Right kidney (tissue), 1 donor: ENCODE results near the gene SUPT4H1.
"Not testable (repeated sequence)": the region's sequence is repeated elsewhere in the genome, so short reads cannot be mapped to it uniquely, and the experiment has no call there.

Experiments used
- DNase-seq: peaks from one replicate; pipeline ENCODE4 v3.0.0-alpha.2; 2016

SUPT4H1 gene

DNA sequence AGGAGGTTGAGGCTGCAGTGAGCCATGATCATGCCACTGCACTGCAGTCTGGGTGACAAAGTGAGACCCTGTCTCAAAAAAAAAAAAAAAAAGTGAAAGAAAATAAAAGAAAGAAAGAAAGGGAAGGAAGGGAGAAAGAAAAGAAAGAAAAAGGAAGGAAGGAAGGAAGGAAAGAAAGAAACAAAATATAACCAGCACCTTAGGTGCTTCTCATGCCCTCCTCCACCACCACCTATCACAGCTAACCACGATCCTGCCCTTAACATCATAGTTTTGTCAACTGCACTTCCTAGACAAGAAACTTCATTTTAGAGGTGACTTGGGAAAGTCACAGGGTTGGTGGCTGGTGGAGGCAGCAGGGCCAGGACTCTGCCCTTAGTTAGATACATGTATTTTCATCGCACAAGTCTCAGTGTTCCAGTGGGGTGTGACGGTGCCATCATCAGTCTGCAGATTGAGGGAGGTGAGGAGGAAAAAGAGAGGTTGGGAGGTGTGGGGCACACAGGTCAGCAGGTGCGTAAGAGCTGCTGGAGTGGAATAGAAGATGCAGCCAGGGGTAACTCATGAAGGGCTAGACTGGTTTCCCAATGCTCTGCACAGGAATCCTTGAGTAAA is 10.0 kb downstream of the SUPT4H1 start:
- no peak for DNase-seq

DNA sequence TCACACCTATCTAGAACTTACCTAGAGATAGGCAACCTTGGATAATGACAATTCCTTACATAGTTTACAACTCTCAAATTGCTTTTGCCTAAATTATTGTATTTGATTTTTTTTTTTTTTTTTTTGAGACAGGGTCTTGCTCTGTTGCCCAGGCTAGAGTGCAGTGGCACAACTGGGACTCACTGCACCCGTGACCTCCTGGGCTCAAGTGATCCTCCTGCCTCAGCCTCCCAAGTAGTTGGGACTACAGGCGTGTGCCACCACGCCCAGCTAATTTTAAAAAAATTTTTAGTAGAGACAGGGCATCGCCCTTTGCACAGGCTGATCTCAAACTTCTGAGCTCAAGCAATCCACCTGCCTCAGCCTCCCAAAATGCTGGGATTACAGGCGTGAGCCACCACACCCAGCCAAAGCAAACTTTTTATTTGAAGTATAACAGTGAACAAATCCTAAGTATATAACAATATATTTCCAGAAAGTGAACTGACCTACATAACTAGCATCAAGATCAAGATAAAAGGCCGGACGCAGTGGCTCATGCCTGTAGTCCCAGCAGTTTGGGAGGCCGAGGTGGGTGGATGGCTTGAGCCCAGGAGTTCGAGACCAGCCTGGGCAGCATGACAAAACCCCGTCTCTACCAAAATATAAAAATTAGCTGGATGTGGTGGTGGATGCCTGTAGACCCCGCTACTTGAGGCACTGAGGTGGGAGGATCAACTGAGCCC is 10.7 kb downstream of the SUPT4H1 start:
- not testable (repeated sequence) for DNase-seq

DNA sequence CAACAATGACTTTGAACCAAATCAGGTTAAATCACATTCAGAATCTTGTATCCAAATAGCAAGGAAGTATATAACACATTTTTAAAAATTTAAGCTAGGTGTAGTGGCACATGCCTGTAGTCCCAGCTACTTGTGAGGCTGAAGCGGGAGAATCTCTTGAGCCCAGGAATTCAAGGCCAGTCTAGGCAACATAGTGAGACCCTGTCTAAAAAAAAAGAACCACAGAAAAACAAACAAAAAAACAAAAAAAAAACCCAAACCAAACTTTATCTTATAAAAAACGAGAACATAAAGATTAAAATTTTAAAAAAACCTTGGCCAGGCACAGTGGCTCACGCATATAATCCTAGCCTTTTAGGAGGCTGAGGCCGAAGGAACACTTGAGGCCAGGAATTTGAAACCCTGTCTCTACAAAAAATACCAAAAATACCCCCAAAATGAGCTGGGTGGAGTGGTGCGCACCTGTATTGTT is 11.6 kb downstream of the SUPT4H1 start:
- DNase-seq: no peak

DNA sequence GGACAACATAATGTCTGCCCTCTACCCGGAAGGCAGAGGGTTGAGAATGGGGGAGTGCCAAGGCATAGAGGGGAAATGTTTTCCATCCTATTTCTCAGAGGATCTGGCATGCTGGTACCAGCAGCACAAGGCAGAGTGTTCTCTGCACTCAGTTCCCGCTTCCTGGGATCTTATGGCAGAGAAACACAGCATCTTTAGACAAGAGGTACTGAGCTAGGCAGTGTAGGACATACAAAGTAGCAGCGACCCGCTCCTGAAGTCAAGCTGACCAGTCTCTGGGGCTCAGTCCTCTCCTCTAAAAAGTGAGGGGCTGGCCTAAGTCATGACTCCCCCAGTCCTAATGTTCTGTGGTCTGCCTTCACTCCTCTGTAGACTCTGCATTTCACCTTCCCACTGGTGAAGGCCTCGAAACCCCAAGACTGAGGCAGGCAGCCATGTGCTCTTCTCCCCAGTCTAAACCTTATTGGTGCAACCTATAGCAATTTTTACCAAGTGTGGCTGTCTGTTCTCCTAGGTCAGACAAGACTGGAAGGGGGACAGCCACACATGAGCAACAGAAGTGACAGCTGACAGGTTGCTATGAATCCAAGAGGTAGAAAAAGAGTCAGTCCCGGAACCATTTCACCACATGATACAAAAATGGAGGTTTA is 12.1 kb downstream of the SUPT4H1 start:
- no peak for DNase-seq

DNA sequence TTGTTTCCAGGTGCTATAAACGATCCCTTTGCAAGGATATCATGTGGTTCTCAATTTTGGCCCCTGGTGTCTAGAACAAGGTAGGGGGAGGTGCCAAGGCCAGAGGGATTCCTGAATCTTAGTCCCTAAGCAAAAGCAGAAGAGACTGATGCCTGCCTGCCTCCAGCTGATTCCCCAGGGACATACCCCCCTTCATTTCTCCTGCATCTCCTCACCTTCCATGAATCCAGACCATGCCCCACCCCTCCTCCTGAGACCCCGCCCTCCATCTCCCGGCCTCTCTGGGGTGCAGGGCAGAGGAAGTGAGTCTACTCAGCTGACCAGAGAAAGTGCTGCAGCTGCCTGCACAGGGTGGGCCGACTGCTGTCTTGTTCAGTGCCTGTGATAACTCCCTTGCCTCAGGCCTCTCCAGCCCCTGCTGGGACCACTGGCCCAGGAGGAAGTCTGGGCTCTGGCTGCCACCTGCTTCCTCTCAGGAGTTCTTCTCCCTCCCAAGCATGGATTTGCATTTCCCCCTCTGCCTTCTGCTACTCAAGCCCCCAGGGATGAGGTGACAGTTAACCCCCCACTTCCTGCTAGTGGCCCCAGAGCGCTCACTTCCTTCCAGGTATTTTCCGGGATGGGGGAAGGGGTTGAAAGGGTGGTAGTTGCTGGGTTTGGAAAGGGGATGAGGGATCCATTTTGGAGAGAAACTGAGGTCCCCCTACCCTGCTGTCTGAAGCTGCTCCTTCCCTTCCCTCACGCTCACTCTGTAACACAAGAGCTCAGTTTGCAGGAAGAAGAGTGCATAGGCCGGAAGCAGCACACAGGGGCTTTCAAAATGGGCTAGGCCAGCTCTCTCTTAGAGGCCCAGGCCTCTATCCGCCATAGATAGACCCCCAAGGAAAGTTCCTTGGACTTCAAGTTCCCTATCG is 12.9 kb downstream of the SUPT4H1 start:
- no peak for DNase-seq

DNA sequence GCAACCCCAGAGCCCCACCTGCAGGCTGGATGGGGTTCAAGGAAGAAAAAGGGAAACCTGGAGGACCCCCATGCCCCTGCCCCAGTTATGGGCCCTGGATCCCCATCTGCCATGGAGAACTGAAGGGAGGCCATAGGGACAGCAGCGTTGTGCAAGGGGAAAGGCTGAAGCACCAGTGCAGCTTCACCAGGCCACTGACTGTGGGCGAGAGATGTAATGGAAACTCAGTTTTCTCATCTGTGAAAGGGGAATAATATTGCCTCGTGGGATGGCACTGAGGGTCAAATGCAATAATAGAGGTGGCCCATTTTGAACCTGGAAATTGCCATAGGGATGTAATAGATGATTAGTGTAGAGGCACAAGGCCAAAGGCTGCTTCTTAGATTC is 13.6 kb downstream of the SUPT4H1 start:
- no peak for DNase-seq

DNA sequence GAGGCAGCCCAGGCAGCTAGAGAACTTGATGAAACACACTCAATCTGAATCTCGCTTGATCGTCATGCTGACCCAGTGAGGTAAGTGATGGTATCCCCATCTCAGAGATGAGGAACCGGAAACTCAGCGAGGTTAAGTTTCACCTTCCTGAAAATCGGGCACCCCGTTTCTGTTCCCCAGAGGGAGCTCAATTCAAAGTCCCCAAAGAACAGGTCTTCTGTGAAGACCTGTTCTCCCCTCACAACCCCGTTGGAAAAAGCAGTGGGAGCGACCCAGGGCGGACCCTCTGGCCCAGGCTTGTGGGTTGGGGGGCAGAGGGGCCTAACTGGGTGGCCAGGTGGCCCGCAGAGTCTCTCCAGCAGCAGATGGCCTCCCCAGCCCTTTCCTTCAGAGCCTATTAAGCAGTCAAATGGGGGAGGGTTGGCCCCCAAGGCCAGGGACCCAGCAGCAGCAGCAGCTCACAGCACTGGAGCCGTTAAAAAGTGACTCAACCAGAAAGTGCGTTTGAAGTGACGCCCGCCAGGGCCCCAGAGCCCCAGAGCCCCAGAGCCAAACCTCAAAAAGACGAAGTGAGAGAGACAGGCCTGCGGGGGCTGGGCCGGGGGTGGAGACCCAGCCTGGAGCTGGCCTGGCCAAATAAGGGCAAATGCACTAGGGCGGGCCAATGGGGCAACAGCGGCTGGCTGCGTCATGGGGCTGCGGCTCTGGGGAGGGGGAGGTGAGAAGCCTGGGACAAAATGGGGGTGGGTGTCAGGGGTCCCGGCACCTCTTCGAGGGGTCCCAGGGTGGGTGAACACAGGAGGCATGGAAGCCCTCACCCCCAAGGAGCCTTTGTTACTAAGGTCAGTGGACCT is 14.2 kb downstream of the SUPT4H1 start:
- no peak for DNase-seq

DNA sequence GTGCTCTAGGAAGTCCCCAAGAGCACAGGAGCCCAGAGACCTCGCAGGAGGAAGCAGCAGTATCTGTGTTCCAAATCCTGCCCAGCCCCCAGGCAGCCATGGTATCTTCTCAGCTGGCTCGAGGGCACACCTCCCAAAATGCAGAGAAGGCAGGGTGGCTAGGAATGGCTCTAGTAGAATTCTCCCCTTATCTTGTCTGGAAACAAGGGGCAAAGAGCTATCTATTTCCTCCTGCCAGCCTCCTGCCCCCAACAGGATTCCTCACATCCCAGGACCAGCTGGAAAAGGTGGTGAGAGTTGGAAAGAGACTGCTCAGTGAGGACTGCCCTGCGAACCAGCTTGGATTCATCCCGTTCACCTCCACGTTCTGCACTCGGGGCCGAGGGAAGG is 14.8 kb downstream of the SUPT4H1 start:
- no peak for DNase-seq

DNA sequence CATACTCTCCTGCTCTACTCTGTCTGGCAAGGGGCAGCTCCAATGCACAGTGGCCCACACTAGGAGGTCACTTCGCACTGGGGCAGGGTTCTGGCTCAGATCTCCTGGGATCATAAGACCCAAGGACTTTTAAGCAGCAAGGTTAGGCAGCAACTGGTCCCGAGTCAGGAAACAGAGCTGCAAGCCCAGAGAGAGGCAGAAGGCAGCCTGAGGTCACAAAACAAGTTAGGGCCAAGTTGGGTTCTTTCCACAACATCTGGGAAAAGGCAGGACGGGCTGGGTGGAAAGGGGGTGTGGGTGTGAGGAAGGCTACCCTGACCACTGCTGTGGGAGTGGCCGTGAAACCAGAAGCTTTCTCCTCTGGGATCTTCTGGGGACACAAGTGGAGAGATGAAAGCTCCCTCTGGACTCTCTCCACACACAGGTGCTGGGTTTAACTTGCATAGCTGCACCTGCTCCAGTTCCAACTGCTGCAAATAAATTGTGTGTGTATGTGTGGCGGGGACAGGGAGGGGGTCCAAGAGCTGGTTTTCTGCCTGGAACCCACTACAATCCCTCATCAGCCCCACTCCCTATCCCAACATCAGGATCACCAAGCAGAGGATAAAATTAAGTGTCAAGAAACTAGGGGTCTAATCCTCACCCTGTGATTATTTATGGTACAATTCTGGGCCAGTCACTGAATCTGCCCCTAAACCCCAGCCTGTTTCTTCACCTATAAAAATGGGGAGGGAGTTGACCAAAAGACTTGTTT is 15.4 kb downstream of the SUPT4H1 start:
- DNase-seq: no peak

DNA sequence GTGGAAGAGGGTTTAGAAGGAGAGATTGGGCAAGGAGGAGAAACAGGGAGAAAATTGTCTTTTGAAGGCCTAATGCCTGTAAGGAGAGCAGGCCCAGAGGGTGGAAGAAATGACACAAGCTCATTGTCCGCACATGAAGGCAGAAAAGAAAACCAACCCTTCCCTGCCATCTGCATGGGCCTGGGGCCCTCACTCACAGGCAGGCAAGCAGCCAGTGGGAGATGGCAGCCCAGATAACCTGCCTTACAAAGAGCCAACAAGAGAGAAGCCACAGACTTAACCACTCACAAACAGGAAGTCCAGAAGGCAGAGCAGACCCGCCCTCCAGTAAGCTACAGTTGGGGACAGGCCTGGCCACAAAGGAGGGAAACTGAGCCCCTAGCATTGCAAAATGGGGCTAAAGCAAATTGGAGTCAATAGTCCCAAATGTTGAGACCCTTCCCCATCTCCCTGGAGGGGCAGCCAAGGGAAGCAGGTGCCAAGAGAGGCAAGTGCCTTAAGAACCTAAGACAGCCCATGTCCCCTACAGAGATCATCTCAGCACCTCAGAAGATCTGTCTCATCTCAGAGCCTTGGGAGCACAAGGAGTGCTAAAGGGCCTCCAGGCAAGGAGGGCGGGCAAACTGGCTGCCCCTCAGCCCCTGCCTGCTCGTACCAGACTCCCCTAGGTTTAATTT is 16.1 kb downstream of the SUPT4H1 start:
- no peak for DNase-seq

DNA sequence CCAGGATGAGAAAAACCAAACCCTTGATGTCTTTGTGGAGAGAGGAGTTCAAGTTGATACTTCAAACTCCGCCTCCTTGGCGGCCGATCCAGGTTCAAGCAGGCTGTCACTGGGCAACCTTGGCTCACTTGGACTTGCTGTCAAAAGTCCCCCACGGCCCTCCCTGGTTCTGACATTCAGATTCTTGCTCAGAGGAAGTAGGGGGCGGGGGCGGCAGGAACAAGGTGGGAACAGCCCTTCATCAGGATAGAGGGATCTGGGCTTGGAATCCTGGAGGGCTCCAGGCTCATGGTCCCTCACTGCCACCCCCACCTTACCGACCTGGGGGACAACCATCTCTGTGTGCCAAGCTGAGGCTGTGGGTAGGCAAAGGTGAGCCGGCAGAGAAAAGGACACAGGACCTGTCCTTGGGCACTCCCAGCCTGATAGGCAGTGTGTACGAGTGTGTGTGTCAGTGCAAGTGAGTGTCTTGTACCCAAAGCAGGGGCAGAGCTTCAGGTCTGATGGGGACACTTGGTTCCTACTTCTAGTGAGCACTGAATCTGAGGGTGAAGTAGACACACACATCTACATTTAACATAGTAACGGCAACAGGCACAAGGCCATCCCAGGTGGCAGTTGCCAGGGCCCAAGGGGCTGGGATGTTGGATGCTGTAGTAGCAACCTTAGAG is 16.8 kb downstream of the SUPT4H1 start:
- no peak for DNase-seq

DNA sequence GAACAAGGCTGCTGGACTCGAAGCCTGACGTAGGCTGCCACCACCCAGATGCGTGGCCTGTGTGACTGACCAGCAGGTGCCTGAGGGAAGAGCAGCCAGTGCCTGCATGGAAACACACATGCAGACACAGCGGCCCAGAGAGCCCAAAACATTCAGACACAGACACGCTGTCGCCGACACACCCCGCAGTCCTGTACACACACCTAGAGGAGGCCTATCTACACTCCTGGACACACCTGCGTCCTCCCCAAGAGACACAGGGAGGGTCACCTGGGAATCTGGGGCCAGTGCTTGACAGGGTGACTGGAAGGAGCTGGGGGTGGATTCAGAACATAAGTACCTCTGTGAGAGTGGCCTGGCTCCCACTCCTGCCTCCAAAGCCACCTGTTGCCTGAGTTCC is 17.3 kb downstream of the SUPT4H1 start:
- DNase-seq: no peak

DNA sequence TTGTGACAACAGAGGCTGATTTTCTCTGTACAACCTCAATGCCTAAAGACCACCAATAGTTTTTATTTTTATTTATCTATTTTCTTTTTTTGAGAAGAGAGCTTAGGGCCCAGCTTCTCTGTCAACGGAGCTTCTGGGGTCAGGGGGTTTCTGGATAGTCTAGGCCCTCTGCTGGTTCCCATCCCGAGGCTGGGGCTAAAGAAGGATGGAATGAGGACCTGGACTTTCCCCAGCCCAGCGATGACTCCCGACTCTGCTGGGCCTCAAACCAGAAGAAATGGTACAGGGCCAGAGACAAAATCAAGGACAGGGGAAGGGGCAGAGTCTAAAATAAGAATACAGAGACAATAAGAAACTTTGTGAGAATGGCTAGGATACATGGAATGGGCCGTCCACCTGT is 17.7 kb downstream of the SUPT4H1 start:
- no peak for DNase-seq

DNA sequence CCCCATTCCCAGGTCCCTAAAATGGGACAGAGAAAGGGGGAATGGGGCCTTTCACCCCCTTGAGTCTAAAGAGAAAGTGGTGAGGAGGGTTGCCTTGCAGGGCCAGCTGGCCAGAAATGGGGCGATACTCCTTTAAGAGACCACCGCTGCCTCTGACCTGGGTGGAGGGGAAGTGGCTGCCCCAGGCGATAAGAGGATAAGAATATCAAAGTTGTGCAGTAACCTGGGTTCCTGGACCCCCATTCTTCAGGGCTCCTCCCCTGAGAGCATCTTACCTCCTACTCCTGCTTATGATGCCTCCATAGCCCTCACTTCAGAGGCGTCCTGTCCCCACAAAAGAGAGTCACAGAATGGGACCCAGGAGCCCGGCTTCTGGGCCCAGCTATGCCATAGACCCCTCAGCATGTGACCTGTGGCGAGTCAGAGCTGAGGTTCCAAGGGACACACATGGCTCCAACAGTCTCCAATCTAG is 18.2 kb downstream of the SUPT4H1 start:
- no peak for DNase-seq

DNA sequence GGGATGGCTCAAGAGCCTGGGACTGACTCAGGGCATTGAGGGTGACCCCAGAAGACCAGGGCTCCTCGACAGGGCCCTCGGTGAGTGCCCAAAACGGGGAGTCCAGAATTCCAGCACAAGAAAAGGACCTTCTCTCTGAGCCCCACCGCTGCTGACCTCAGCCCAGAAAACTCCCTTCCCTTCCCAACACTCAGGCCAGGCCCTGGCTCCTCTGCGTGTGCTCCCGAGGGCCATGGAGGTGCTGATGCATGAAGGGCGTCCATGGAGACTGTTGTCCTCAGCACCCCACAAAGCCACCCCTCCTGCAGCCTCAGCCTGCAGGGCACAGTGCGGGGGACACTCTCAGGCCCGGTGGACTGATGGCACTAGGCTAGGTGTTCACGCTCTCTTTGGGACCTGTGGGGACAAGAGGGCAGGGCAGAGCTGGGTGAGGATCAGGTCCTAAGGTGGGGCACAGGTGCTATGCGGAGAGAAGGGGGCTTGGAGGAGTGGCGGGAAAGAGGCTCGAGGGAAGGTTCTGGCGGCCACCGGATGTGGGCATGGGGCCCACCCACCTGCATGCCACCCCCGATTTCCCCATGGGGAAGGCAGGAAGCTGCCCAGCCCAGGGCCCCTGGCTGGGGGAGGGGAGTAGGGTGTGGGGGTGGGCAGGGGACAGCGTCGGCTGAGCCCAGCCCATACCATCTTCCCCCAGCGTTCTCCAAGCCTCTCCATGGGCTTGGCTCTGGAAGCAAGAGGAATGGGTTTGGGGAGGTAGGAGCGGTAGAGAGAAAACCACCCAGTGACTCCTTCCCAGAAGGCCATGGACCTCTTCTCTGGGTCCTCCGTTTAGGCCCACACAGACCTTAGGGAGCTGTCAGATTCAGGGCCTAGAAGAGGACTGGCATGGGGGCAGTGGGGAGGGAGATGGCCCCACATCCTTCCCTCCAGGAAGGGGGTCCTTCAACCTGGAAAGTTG is 18.9 kb downstream of the SUPT4H1 start:
- DNase-seq: no peak

DNA sequence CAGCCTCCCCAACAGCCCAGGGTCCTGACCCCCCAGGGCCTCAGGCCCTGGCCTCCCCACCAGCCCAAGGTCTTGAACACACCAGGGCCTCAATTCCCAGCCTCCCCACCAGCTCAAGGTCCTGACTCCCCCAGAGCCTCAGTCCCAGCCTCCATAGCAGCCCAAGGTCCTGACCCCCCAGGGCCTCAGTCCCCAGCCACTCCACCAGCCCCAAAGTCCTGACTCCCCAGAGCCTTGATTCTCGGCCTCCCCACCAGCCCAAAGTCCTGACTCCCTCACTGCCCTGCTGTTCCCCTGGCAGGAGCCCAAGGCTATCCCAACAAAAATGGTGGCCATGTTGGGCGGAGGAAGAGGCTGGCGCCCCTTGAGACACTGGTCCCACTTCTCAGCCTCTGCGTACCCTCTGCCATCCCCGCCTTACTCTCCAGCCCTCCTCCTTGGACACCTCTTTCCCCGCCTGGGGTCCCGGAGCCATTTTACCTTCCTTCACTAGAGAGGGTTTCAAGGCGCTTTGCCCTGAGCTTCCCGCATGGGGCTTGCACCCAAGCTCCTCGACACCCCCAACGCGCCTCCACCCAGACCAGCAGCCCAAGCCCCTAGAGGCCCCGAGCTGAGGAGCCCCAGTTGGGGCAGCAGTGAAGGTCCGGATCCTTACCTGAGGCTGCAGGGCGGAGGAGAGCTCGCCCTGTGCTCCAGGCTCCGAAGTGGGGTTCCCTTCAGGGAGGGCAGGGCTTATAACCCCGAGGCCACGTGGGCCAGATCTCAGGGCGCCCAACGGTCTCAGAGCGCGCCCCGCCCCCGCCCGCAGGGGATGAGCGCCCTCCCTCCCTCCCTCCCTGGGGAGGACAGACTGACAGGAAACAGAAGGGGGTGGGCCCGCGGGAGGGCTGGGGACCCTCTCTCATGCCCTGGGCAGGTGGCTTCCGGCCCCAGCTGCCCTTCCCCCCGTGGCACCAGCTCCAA is 19.9 kb downstream of the SUPT4H1 start:
- DNase-seq: no peak
